ENCODE results near the gene MEG3.

MEG3 gene

GRCh38 chr14:100881211-100882025 is 55.5 kb downstream of the MEG3 start:
- no peak for DNase-seq (ENCODE audit: low spot score)

GRCh38 chr14:100882026-100882967 is 56.4 kb downstream of the MEG3 start:
- no peak for DNase-seq (ENCODE audit: low spot score)

- no peak for DNase-seq (ENCODE audit: low spot score)
Observed at GRCh38 chr14:100882991-100883788, 57.3 kb downstream of the MEG3 start.

GRCh38 chr14:100883789-100884101 is 57.8 kb downstream of the MEG3 start:
- no peak for DNase-seq (ENCODE audit: low spot score)

GRCh38 chr14:100884456-100884855 is 58.5 kb downstream of the MEG3 start:
- DNase-seq (ENCODE audit: low spot score): no peak

GRCh38 chr14:100885196-100885595 is 59.3 kb downstream of the MEG3 start:
- no peak for DNase-seq (ENCODE audit: low spot score)

GRCh38 chr14:100885617-100886016 is 59.7 kb downstream of the MEG3 start:
- DNase-seq (ENCODE audit: low spot score): no peak

- DNase-seq (ENCODE audit: low spot score): no peak
Observed at GRCh38 chr14:100887728-100888335, 61.9 kb downstream of the MEG3 start.

GRCh38 chr14:100888789-100889315 is 62.9 kb downstream of the MEG3 start:
- DNase-seq (ENCODE audit: low spot score): no peak

GRCh38 chr14:100889641-100890040 is 63.7 kb downstream of the MEG3 start:
- no peak for DNase-seq (ENCODE audit: low spot score)

GRCh38 chr14:100890061-100890850 is 64.3 kb downstream of the MEG3 start:
- no peak for DNase-seq (ENCODE audit: low spot score)

GRCh38 chr14:100891051-100891450 is 65.1 kb downstream of the MEG3 start:
- DNase-seq (ENCODE audit: low spot score): no peak

- no peak for DNase-seq (ENCODE audit: low spot score)
Observed at GRCh38 chr14:100891501-100892445, 65.9 kb downstream of the MEG3 start.

GRCh38 chr14:100892496-100893227 is 66.7 kb downstream of the MEG3 start:
- DNase-seq (ENCODE audit: low spot score): no peak

- DNase-seq (ENCODE audit: low spot score): no peak
Observed at GRCh38 chr14:100893228-100893601, 67.3 kb downstream of the MEG3 start.

GRCh38 chr14:100893760-100894159 is 67.8 kb downstream of the MEG3 start:
- no peak for DNase-seq (ENCODE audit: low spot score)

GRCh38 chr14:100894416-100894815 is 68.5 kb downstream of the MEG3 start:
- DNase-seq (ENCODE audit: low spot score): no peak

GRCh38 chr14:100895411-100895810 is 69.5 kb downstream of the MEG3 start:
- DNase-seq (ENCODE audit: low spot score): no peak
